HG02840 (cell line): Measurements from ENCODE around the gene CD226.
"Not testable (repeated sequence)": the region's sequence is repeated elsewhere in the genome, so short reads cannot be mapped to it uniquely, and the experiment has no call there.

Source experiments
- ATAC-seq: cut with Tn5 transposase; IDR thresholded peaks from one replicate; pipeline ENCODE4 v1.9.1; 2021; ENCODE audit warnings: mild to moderate bottlenecking, moderate library complexity, moderate number of reproducible peaks; ENCODE audit not compliant: unreplicated experiment, low FRiP score

The CD226 gene

GRCh38 chr18:69947361-69948133 is at the start of gene CD226:
CD226 (minus strand) TSS chr18:69947873; CDS start chr18:69947406, 467 bp downstream.
- ATAC-seq = peak; percentile 45

- no peak for ATAC-seq
These were observed 49.5 kb upstream of the CD226 start for GRCh38 chr18:69996951-69997798.

- no peak for ATAC-seq
These were observed 48.7 kb upstream of the CD226 start for GRCh38 chr18:69996417-69996816.

- no peak for ATAC-seq
These were observed 48.1 kb upstream of the CD226 start for GRCh38 chr18:69995774-69996173.

GRCh38 chr18:69992776-69993175 is 45.1 kb upstream of the CD226 start:
- ATAC-seq = no peak

- no peak for ATAC-seq
These were observed 40.2 kb upstream of the CD226 start for GRCh38 chr18:69987870-69988269.

- no peak for ATAC-seq
These were observed 37.6 kb upstream of the CD226 start for GRCh38 chr18:69985239-69985638.

- no peak for ATAC-seq
These were observed 34.7 kb upstream of the CD226 start for GRCh38 chr18:69982417-69982816.

- peak; percentile 33 for ATAC-seq
These were observed 34.3 kb upstream of the CD226 start for GRCh38 chr18:69981948-69982347.

GRCh38 chr18:69980982-69981804 is 33.5 kb upstream of the CD226 start:
- ATAC-seq = no peak

GRCh38 chr18:69980509-69980908 is 32.8 kb upstream of the CD226 start:
- no peak for ATAC-seq

GRCh38 chr18:69978732-69979715 is 31.4 kb upstream of the CD226 start:
- peak; percentile 69 for ATAC-seq

GRCh38 chr18:69975294-69975693 is 27.6 kb upstream of the CD226 start:
- not testable (repeated sequence) for ATAC-seq

- no peak for ATAC-seq
These were observed 26.7 kb upstream of the CD226 start for GRCh38 chr18:69974365-69974764.

- no peak for ATAC-seq
These were observed 21.8 kb upstream of the CD226 start for GRCh38 chr18:69969491-69969890.

GRCh38 chr18:69968039-69968438 is 20.4 kb upstream of the CD226 start:
- peak; percentile 84 for ATAC-seq

GRCh38 chr18:69963196-69963595 is 15.5 kb upstream of the CD226 start:
- ATAC-seq = no peak

- ATAC-seq = no peak
These were observed 14.0 kb upstream of the CD226 start for GRCh38 chr18:69961718-69962117.

- peak; percentile 56 for ATAC-seq
These were observed 10.7 kb upstream of the CD226 start for GRCh38 chr18:69958422-69958821.

GRCh38 chr18:69957747-69958146 is 10.1 kb upstream of the CD226 start:
- no peak for ATAC-seq
